GM12873 (cell line): ENCODE measurements around the gene DGKH.

Source experiments
- CTCF ChIP-seq: IDR thresholded peaks from 2 replicates; pipeline ENCODE4 v1.5.1; 2012; ENCODE audit warnings: low read depth, mild to moderate bottlenecking, moderate library complexity, low read length, control low read depth; ENCODE audit not compliant: insufficient read depth; ENCODE audit errors: missing control alignments

DGKH gene

GRCh38 chr13:42035905-42036521, 12.4 kb upstream of the DGKH start:
- TF ChIP-seq CTCF = no peak

- TF ChIP-seq CTCF = no peak
Measured at GRCh38 chr13:42036711-42037110, 11.7 kb upstream of the DGKH start.

GRCh38 chr13:42038661-42039456, 9.6 kb upstream of the DGKH start:
- no peak for TF ChIP-seq CTCF

DNA sequence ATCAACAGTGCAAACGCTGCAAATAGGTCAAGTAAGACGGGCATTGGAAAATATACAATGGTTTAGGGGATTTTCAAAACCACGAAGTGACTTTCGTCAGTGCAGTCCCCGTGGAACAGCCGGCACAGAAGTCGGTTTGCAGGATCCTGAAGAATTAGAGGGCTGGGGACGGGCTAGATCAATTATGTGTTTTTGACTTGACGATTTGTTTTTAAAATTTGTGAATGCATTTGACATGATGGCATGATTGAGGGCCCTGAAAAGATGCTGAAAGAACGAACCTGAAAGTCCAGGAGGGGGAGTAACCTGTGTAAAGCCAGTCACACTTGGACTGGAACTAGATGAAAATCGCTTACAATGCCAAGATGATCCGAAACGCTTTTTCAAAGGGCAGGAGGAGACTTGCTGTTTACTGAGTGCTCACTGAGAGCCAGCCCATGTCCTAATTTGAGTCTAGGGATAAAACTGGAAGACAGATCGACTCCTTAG, 8.9 kb upstream of the DGKH start:
- TF ChIP-seq CTCF = no peak

GRCh38 chr13:42039946-42040729, 8.3 kb upstream of the DGKH start:
- no peak for TF ChIP-seq CTCF

GRCh38 chr13:42040730-42041010, 7.8 kb upstream of the DGKH start:
- no peak for TF ChIP-seq CTCF
